NCI-H510A treated with DMSO at 0.1 percent for 48 hours (cell line): Measurements from ENCODE around the gene SLC30A4.
"Not testable (repeated sequence)": the region's sequence is repeated elsewhere in the genome, so short reads cannot be mapped to it uniquely, and the experiment has no call there.

Experiments
- DNase-seq: peaks from one replicate; lab custom pipeline; 2025; lab: John Stamatoyannopoulos, UW

SLC30A4 gene

DNA sequence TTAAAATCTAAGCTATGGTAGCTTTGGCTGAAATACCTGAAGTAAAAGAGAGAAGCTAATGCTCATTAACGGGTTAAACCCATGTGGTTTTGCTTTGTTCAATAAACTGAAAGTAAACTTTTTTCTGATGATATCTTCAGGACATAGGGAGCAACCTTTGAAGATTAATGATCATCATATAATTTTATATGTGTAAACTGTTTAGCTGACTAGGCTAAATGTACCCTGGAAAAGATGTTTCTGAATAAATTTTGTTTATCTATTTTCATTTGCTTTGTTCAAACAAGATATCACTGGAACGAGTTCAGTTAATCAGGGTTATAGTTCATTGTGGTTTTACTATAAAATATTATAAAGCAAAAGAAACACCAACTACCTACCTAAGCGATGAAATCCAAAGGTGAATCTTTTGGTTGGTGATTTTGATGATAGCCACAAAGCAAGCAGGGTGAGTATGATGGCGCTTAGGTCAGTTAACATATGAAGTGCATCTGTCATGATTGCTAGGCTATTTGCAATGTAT, 11.7 kb downstream of the SLC30A4 start:
- no peak for DNase-seq

DNA sequence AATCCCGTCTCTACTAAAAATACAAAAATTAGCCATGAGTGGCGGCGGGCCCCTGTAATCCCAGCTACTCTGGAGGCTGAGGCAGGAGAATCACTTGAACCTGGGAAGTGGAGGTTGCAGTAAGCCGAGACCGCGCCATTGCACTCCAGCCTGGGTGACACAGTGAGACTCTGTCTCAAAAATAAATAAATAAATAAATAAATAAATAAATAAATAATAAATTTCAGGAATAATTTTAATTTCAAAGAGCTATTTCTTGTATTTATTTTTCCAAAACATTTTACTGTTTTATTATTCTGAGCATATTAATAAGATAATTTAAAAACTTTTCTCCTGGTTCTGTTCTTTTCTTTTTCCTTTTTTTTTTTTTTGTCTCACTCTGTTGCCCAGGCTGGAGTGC, 15.4 kb downstream of the SLC30A4 start:
- DNase-seq = not testable (repeated sequence)

DNA sequence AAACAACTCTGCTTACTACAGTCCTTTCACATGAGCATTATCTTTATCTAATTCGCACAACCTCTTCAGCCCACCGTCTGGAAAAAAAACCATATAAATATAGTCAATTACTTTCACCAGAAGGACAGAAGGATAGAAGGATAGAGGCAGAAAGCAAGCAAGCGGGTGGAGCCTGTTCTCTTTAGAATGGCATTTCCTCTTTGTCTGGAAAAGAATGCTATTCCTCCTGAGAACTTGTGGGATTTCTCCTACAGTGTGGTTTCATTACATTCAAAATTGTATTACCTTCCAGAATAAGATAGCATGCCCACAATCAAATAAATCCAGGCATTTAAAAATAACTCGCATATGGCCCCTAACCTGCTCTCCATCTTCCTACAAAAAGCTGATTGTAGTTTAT, 23.1 kb downstream of the SLC30A4 start:
- DNase-seq = no peak

DNA sequence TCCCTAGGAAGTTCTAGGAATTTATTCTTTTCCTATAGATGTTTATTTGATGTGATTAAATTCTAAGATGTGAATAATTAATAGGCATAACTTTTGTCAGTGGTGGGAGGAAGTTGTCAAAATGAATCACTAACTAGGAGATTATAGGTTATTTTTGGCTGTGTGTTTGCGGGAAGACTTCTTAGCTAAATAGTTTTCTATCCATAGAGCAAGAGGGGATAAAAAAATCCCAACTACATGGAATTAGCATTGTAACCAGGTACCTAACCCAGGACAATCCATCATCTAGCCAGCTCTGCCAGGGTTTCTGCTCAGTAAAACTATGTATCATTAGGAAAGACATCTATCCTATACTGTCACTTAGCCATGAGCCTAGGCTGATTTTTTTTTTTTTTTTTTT, 23.9 kb downstream of the SLC30A4 start:
- DNase-seq = no peak

DNA sequence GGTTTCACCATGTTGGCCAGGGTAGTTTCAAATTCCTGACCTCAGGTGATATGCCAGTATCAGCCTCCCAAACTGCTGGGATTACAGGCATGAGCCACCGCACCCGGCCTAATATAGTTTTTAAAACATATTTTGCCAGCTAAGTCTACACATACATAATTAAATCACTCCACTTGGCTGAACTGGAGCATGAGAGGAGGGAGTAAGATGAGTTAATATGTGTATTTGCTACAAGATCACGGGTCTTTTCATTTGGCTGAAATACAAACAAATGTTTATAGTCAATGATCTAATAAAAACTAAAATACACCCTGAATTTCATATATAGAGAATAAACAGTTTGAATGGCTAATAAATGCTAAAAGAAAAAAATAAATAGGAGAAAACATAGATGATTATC, 25.3 kb downstream of the SLC30A4 start:
- no peak for DNase-seq

DNA sequence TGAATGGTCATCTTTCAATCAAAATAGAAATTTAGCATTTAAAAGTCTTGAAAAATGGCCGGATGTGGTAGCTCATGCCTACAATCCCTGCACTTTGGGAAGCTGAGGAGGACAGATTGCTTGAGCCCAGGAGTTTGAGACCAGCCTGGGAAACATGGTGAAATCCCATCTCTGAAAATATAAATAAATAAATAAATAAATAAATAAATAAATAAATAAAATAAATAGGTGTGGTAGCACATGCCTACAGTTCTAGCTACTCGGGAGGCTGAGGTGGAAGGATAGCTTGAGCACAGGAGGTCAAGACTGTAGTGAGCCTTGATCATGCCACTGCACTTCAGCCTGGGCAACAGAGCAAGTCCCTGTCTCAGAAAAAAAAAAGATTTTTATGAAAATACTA, 25.9 kb downstream of the SLC30A4 start:
- DNase-seq = no peak

DNA sequence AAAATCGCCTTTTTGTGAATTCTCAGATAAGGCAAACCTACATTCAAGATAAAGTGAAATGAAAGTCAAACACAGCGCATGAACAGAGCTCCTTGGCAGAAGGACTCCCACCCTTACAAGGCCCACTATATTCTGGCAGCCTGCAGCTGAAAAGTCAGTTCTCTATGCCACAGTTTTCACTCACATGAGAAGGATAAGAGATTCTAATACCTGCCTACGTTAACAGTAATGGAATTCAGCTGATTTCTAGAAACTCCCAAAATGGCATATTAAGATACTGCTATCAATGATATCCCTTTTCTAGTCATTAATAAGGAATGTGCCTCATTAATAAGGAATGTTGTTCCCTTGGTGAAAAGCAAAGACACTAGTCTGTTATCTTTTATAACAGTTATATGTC, 27.0 kb downstream of the SLC30A4 start:
- no peak for DNase-seq

DNA sequence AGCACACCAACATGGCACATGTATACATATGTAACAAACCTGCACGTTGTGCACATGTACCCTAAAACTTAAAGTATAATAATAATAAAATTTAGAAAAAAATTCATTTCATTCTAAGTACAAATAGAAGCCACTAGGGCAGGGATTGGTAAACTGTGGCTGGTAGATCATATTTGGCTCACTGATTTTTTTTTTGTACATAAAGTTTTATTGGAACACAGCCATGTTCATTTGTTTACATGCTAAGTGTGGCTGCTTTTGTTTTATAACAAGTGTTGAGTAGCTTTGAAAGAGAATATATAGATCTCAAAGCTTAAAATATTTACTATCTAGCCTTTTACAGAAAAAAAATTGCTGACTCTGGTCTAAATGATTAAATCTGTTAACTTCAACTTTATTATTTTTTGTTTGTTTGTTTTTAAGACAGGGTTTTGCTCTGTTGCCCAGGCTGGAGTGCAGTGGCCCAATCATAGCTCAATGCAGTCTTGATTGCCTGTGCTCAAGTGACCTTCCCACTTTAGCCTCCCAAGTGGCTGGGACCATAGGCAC, 32.8 kb downstream of the SLC30A4 start:
- no peak for DNase-seq

DNA sequence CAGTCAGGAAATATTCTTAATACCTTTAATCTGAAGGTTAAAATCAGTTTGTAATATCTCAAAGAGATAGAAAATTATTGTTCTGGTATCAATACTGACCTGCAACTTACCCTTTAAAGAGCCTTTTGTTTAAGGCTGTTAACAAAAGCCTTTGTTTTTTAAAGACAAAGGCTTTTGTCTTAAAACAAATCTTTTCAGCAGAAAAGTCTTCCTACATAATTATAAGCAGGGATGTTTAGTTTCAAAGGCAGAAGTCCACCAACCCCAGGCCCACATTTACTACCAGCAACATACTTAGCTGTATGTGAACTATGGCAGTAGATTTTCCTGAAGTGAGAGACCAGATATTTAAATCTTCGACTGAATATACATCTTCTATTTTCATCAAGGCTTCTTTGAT, 36.2 kb downstream of the SLC30A4 start:
- DNase-seq = no peak

DNA sequence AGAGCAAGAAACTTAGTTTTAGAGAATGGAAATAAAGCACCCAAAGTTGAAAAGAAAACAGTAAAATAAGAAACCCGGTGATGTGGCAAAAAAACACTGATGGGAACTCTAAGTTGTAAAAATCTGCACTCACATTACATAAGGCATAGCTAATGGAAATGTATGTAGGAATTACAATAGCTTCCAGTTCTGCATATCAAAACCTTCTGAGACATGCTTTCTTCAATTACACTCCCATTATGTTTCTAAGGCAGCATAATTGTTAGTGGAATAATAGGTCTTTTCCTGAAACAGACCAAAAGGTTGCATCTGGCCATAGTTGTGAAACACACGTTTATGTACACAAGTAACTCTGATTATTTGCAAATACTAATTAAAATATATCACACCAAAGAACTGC, 41.4 kb downstream of the SLC30A4 start:
- DNase-seq = no peak

DNA sequence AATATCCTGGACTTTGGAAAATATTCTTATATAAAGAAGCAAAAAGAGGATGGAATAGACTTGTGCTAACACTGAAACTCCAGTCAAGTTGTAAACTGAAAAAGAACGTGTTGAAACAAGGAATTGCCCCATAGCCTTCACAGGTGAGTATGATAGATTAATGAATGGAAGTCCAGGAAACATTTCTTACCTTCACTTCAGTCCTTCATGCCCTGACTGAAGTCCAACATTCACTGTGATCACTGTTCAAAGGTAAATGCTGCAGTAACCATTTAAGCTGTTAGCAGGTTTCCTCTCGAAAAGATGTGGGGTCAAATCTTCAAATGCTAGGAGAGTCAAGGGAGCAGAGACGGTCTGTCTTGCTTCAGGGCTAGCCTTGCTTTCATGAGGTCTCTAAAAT, 46.1 kb downstream of the SLC30A4 start:
- DNase-seq = no peak

DNA sequence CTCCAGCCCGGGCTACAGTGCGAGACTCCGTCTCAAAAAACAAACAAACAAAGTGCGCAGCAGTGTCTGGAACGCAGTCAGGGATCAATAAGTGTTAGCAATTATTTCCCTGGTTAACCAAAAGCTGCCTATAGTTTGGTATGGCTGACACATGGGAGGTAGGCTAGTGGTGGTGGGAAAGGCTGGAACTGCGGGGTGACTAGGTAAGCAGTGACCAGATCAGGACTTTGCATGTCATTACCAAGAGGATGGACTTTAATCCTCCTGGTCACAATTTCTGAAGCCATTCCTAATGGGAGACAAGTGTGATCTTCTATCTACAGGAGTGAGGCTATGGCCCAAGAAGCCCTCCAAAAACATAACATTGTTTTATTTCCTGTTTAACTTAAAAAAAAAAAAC, 47.8 kb downstream of the SLC30A4 start:
- no peak for DNase-seq

DNA sequence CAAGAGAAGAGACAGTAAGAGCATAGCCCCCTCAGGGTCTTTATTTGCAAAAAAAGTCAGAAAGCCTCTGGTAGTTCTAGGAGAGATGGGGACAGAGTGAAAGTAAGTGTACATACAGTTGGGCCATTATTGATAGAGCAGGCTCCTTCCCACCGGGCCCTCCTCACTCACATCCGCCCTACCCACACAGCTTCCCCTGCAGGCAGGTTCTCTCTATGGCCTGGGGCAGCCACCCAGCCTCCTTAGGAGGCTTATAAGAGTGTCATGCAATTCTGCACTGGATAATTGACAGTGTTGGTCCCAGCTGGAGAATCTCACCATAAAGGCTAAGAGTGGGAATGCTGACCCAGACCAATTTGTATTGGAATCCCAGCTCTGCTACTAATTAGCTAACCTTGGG, 49.5 kb downstream of the SLC30A4 start:
- no peak for DNase-seq

DNA sequence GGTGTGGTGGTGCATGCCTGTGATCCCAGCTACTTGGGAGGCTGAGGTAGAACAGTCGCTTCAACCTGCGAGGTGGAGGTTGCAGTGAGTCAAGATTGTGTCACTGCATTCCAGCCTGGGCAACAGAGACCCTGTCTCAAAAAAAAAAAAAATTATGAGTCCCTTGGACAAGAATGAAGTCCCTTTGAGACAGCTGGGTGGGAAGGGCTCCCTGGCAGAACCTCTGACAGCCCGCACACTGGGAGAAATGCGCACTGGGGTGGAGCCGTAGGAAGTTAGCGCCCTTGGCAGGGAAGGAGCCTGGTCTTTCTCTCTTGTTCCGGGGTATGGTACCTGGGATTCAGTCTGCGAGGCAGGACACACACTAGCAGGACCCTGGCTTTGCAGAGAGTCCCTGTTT, 51.4 kb downstream of the SLC30A4 start:
- DNase-seq = no peak

DNA sequence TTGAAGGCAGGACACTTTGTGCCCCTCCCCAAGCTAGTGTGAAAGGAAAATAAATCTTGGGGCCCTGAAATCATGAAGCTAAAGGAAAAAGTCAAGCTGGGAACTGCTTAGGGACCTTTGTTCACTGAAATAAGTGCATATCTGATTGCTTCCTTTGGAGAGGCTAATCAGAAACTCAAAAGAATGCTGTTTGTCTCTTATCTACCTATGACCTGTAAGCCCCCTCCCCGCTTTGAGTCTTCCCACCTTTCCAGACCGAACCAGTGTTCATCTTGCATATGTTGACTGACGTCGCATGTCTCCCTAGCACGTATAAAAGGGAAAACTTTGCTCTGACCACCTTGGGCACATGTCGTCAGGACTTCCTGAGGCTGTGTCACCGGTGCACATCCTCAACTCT, 53.1 kb downstream of the SLC30A4 start:
- no peak for DNase-seq

DNA sequence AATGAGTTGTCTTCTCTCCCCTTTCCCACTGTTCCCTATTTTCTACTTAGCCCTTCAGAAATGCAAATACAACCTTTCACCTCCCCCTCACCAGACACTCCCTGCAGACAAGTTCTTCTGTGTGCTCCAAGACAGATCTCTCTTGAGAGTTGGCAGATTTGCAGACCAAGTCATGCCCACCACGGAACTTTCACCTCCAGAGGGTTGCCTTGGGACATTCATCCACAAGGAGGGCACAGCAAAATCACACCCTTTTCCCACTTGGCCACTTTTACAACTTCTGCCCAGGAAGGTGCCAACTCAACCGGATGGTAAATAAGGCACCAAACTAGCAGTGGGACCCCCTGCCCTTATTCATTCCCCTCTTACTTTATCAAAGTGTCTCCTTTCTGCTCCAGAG, 53.5 kb downstream of the SLC30A4 start:
- no peak for DNase-seq

DNA sequence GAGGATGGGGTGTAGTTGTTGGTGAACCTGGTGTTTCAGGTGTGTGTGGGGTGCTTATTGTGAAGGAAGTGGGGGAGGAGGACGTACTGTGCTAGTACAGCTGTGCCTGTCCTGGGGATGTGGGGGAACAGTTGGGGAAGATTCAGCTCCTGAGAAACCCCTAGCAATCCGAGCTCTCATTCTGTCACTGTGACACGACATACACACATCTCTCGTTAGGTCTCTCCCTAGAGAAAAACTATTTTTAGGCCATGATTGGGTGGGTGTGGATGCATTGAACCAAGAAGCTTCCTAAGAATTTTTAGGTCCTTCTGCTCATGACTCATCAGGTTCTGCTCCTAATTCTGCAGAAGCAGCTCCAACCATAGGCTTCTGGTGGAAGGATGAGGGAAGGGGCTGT, 54.3 kb downstream of the SLC30A4 start:
- DNase-seq = no peak

DNA sequence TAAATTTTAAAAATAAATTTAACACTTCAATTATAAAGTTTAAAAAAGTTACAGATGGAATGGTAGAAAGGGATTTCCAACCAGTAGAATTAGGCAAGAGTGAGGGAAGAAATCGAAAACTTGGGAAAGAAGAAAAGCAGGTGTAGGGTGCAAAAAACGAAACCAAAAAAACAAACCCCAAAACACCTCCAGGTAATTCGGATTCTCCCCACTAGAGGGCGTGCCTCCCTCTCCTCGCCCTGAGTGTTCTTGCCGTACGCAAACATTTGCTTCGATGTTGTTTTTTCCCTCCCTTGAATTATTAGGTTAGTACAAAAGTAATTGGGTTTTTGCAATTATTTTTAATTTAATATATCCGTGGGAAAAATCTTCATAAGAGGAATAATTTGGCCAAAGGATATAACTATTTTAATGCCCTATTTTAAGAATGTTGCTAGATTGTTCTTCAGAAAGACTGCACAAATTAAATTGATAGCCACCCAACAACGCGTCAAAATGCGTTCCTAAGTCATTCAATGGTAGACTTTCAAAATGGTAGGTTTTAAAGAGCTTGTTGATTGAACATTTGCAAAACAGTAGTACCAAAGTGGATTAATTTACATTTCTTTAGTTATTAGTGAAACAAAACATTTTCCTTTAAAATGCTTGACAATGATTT, 63.7 kb downstream of the SLC30A4 start:
- DNase-seq = peak; percentile 41

DNA sequence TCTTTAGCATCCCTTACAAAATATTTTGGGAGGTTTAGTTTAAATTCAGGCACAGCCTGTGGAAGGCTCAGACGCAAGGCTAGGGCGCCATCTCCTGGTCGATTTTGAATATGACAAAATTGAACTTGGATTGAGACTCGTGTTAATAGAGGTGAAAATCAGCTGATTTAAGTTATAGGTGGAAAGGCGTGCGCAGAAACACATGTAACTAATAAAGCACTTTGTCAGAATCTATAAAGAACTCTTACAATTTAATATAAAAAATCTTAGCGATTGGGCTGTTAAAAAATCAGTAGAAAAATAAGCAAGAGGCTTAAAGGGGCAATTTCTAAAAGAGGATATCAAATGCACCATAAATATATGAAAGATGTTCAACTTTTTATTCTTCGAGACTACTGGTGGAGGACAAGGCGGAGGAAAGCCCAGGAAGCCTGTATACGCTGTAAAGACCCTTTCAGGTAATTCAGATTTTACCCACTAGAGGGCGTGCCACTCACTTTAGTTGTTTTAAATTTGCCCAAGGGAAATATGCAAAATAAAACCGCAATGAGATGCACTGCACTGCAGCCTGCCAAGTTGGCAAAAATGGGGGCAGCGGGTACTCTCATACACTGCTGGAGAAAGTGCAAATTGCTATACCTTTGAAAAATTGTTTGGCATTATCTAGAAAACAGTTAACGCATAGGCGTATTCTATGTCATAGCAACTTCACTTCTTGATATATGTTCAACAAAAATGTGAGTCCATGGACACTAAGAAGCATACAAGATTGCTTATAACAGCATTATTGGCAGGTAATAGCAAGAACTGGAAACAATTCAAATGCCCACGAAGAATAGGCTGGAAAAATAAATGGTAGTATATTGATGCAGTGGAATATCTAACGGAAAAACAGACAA, 64.7 kb downstream of the SLC30A4 start:
- peak; percentile 88 for DNase-seq

DNA sequence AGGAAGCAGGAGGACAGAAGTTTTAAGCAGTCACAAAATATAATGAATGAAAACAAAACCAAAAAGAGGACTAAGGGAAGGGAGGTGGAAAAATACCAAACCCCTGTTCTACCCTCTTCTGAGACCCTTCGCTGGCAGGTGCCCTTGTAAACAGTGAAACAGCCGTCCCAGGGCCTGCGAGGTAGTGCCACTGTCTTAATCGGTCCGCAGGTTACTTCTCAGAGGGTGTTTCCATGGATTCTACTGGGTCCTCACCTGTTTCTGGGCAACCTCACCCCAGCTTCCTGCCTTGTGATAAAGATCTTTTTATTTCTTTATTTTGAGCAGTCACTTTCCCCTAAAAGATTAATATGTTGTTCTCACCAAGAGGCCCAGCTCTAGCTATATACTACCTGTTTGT, 65.3 kb downstream of the SLC30A4 start:
- no peak for DNase-seq

DNA sequence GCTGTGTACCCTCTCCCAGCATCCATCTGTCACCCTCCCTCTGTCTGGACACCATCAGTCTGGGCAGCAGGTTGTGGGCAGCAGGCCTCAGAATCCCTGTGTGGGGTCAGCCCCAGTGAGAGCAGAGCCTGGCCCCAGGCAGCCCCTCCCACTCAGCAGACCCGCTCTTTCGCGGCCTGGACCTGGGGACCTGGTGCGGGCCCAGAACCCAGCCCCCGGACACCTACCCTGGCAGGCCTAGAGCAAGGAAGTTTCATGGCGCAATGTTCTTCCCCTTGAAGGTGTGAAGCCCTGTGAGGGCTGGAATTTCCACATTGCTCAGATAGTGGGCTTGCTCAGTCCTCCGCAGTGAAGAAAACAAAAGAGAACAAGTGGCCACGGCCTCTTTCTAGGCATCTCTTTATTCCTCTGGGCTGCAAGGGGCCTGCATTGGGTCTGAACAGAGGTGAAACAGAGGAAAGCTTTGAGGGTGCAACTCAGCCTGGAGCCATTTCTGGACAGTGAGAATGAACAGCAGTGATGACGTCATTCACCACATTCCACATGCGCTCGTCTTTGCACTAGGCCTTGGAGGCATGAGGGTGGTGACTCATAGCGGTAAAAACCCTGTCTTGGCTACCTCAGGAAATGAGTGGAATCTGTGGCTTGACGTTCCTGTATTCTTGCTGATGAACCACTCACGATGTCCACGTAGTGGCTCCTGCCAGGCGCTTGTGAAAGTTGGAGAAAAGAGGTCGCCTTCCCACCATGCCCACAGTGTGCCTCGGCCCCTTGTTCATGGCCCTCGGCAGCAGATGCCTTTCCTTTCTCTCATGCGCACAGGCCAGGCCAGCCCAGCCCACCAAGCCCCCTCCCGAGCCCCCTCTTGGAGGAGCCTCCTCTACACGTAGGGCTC, 66.1 kb downstream of the SLC30A4 start:
- no peak for DNase-seq

DNA sequence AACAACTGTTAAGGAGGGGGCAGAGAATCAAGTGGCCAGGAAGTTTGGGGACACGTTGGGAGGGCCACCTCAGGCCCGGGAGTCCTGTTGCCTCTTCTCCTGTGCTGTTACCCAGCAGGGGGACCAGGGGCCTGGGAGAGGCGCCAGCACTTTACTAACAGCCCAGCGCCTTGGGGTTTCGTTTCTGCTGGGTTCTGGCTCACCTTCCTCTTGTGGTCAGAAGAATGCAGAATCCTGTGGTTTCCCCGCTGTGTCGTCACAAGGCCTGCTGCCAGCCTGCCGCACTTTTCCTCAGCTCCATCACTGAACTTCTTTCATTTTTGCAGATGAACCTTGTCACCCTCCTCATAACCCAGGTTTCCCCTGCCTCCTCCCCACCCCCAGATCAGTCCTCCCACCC, 67.7 kb downstream of the SLC30A4 start:
- DNase-seq = no peak
